GM12801 (cell line): ENCODE results near the gene TOP1.

Source experiments
- CTCF ChIP-seq: IDR thresholded peaks from one replicate; pipeline ENCODE4 v1.5.1; 2011; ENCODE audit warnings: control low read depth; ENCODE audit not compliant: insufficient read length; ENCODE audit errors: extremely low read depth

Gene TOP1

DNA sequence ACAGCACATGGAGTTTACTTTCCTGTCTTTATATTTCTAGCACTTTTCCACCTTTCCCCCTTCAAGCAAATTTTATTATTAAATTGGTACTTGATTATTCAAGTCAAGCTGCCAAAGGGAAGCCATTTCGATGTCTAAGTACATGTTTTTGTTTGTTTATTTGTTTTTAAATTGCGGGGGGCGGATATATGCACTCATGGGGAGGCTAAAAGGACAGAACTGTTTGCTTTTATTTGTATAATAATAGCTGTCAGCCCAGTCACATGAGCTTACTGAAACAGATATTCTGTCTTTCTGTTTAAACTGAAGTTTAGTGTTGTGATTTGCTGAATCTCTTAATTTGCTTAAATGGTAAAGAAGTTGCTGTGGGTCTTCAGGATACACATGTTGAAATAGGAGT, 59.2 kb downstream of the TOP1 start:
- no peak for TF ChIP-seq CTCF

DNA sequence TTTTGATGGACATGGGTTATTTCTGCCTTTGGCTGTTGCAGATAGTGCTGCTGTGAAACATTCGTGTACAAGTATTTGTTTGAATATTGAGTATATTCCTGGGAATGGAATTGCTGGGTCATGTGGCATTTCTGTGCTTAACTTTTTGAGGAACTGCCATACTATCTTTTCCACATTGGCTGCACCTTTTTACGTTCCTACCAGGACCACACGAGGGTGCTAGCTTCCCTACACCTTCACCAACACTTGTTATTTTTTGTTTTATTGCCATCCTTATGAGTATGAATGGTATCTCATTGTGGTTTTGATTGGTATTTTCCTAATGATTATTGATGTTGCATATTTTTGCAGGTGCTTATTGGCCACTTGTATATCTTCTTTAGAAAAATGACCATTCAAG, 60.9 kb downstream of the TOP1 start:
- no peak for TF ChIP-seq CTCF

DNA sequence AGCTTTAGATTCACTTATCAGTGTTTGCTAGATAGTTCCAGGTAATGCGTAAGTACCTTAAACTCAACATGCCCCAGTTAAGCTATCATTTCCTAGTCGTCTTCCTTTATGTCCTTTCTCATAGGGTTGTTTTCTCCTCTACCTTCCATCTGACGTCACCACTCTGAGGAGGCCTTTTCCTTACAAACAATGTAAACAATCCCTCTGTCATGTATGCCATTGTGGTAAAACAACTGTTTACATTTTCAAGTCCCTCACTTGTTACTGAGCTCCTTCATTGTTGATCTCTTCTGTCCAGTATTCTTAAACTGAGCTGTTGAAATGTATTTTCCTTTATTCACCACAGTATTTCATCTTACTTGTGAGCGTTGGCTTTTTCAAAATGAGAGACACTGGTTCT, 63.3 kb downstream of the TOP1 start:
- TF ChIP-seq CTCF = no peak

DNA sequence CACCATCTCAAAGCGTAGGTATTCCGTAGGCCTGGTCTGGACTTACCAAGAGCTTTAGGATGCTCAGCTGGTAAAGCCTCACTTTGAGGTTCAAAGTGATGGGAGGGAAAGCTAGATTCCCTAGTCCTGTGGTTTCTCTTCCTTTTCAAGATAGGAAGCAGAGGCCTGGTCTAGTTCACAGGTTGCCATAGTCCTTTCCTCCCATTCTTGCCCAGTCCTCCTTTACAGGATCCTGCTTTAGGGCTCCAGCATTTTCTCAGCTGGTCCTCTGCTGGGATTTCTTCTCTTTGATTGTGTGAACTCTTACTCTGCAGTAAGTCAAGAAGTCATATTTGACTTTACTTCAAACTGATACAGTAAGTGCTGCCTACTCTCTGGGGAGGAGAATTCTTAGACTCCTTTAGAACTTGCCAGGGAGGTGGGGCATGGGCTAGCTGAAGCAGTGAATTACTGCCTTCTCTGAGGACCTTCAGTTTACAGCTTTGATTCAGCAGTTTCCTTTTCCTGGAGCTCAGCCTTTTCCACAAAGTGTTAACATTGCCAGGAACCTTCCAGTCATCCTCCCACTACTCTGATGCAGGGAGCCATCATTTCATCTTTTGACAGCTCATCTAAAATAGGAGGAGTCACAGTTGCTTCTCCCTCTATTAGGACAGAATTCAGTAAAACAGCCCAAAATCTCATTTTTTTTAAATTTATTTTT, 65.9 kb downstream of the TOP1 start:
- no peak for TF ChIP-seq CTCF

GRCh38 chr20:41095110-41095969, 66.7 kb downstream of the TOP1 start:
- TF ChIP-seq CTCF = no peak

DNA sequence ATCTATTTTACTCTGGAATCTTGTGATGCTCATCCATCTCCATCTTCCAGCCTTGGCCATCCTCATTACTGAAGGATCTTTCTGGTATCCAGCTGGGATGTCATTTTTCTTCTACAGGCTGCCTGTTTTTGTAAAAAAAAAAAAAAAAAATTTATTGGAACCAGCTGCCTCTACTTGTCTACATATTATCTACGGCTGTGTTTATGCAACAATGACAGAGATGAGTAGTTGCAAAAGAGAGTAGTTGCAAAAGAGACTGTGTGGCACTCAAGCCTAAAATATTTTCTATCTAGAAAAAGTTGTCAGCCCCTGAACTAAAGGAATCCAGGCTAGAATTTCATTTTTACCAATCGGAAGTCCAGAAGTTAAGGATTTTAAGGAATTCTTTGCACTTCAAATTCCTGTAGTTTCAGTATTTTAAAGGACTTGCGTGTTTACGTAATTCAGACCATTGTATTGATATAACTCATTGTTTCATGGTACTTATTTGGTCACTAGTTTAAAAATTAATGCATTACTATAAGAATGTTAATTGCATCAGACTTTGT, 70.2 kb downstream of the TOP1 start:
- TF ChIP-seq CTCF = no peak

GRCh38 chr20:41100001-41100480, 71.4 kb downstream of the TOP1 start:
- no peak for TF ChIP-seq CTCF
